Transverse colon (tissue), 4 donors: ENCODE measurements around the gene NPIPA1.
"Not testable (repeated sequence)": the region's sequence is repeated elsewhere in the genome, so short reads cannot be mapped to it uniquely, and the experiment has no call there.

Experiments used
- CTCF ChIP-seq, 5 experiments: fragments of 200-600 bp in 3 of 5; fragments of 450-650 bp in 2 of 5; sonication (generic) in 3 of 5; IDR thresholded peaks; 1 replicate in 2 of 5; 2 replicates in 3 of 5; pipeline ENCODE4 v1.5.1; 2016 to 2017; ENCODE audit warnings: antibody characterized with exemption in 5 of 5, inconsistent platforms in 3 of 5, mild to moderate bottlenecking in 2 of 5, moderate library complexity in 1 of 5
- EP300 ChIP-seq: sonication (generic); formaldehyde crosslinking; IDR thresholded peaks from one replicate; pipeline ENCODE4 v1.6.1; 2017; ENCODE audit warnings: antibody characterized with exemption, low read depth
- POLR2A ChIP-seq: fragments of 450-650 bp; IDR thresholded peaks from one replicate; pipeline ENCODE4 v1.6.1; 2016; ENCODE audit warnings: antibody characterized with exemption, mild to moderate bottlenecking, moderate library complexity
- POLR2AphosphoS5 ChIP-seq, 3 donors: sonication (generic); formaldehyde crosslinking; IDR thresholded peaks; one replicate each; pipeline ENCODE4 v1.6.1; 2016; ENCODE audit warnings: antibody characterized with exemption in 3 of 3

DNA sequence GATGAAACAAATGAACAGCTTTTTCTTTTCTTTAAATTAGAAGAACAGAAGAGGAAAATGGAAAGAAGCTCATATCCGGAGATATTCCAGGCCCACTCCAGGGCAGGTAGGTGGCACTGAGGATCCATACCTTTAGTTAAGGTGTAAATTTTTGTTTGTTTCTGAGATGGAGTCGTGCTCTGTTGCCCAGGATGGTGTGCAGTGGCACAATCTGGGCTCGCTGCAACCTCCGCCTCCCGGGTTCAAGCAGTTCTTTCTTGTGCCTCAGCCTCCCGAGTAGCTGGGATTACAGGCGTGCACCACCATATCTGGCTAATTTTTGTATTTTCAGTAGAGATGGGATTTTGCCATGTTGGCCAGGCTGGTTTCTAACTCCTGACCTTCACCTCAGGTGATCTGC is 61.1 kb downstream of the NPIPA1 start:
- TF ChIP-seq POLR2A; CTCF (IDR thresholded peaks at IDR 0.05); EP300; POLR2AphosphoS5 (IDR thresholded peaks at IDR 0.05): not testable (repeated sequence)
